Renal cortex interstitium (tissue), 11 donors: Measurements from ENCODE around the gene PPL. TPM values are rescaled to one million over a fixed set of nuclear protein-coding genes. Genes with fewer than 3 reads are reported as not detected.
A peak's percentile ranks its signal among the peaks of the same experiment; 100 is the strongest.

Source experiments
- DNase-seq, 11 donors: peaks; one replicate each; pipeline ENCODE4 v3.0.0-alpha.2; 2013; ENCODE audit warnings: low read depth in 9 of 11, low spot score in 4 of 11; ENCODE audit errors: extremely low read depth in 1 of 11
- polyA plus RNA-seq, 3 donors: library from polyadenylated mRNA; unstranded; fragments of 120-200 nt; gene quantifications; one replicate each; pipeline ENCODE4 v1.2.1, GENCODE V29; 2013; ENCODE audit not compliant: insufficient read length in 3 of 3

The PPL gene
- polyA plus RNA-seq, 3 donors = 23.1 to 30.5 (median 29.3) TPM

DNA sequence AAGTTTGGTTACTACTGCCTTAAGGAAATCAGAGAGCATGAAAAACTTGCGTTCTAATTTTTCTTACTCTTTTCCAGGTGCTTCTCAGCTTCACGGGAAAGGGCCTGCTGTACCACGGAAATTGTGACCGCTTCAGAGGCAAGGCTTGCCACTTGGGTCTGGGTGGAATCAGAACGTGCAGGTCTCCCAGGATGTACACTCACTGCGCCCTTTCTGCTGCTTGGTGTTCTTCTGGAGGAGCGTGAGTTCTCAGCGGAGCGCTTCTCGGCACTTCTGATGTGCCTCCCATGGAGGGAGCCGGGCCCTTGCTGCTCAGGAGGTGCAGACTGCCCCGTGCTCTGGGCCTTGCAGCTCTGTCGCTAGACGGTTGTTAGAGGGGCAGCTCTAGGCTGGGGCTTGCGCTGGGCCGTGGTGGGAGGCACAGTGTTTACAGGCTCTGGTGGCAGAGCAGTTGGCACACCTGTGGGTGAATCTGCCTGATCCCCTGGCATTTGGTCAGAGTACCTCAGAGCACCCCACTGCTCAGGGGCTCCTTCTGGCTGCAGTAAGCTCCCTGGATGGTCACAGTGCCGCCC lies 56.9 kb downstream of the PPL start:
- DNase-seq = no peak

GRCh38 chr16:4879049-4879448 lies 57.9 kb downstream of the PPL start:
- no peak for DNase-seq

- DNase-seq = no peak
Observed at GRCh38 chr16:4877380-4877685, 59.6 kb downstream of the PPL start.

GRCh38 chr16:4876646-4877379 lies 60.1 kb downstream of the PPL start:
- DNase-seq = no peak

- peak in 1 of 11 donors; percentile 8 for DNase-seq
Observed at GRCh38 chr16:4874666-4875065, 62.3 kb downstream of the PPL start.

DNA sequence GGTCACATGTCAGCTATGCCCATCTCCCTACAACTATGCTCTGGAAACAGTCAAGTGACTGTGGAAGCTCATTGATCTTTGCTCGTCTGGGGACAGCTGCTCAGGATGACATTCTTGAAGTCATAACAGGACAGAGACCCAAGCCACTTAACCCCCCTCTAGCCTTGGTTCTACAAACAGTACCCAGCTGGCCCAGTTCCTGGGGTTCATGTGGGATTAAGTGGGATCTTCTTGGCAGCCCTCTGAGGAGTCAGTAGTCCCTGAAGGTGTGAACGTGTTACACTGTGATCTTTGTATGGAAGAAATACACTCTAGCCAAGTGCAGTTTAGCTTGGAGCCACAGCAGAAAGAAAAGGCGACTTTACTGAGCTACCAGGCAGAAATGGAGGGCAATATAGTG lies 63.9 kb downstream of the PPL start:
- no peak for DNase-seq

GRCh38 chr16:4871071-4871470 lies 65.9 kb downstream of the PPL start:
- no peak for DNase-seq

GRCh38 chr16:4870138-4870671 lies 66.7 kb downstream of the PPL start:
- no peak for DNase-seq

GRCh38 chr16:4869147-4869805 lies 67.7 kb downstream of the PPL start:
- DNase-seq = no peak

GRCh38 chr16:4868535-4868934 lies 68.4 kb downstream of the PPL start:
- DNase-seq = no peak

GRCh38 chr16:4868026-4868425 lies 68.9 kb downstream of the PPL start:
- DNase-seq = peak in 3 of 11 donors; percentile 15 to 73 (median 32)

DNA sequence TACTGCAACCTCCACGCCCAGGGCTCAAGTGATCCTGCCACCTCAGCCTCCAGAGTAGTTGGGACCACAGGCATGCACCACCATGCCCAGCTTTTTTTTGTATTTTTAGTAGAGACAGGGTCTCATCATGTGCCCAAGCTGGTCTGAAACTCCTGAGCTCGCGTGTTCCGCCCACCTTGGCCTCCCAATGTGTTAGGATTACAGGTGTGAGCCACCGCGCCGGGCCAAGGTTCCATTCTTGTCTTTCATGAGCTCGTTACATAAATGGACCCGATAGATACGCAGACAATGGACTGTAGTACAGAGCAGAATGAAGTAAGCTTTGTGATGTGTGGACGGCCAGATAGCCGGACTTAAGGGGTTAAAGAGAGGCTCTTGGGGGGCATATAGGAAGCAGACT lies 70.4 kb downstream of the PPL start:
- DNase-seq = no peak

DNA sequence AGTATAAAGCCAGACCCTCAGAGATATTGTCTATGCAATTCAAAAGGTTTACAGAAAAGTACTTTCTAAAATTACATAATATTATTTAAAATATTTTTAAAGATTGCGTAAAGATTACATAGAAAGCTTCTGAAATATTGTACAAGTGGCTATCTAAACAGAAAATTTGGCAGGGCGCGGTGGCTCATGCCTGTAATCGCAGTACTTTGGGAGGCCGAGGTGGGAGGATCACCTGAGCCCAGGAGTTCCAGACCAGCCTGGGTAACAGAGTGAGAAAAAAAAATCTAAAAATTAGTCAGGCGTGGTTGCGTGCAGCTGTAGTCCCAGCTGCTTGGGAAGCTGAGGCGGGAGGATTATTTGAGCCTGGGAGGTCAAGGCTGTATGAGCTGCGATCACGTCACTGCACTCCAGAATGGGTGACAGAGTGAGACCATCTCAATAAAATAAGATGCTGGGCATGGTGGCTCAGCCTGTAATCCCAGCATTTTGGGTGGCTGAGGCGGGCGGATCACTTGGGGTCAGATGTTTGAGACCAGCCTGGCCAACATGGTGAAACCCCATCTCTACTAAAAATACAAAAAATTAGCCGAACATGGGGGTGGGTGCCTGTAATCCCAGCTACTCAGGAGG lies 71.6 kb downstream of the PPL start:
- DNase-seq = no peak

DNA sequence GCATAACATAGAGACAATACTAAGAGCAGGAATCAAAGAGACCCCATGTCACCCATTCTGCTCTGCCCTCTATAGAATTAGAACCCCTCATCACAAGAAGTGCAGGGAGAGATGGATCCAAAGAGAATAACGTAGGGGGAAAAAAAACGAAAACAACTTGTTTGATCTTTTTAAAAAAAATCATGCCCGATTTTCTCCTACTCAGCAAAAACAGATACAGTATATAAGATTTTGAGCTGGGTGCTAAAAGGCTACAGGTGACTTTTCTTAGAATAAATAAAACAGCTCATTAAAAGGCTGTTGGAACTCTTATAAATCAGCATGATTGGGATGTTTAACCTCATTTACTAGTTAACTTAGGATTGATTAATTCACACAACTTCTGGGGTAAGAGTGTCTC lies 72.2 kb downstream of the PPL start:
- no peak for DNase-seq

GRCh38 chr16:4862639-4863038 lies 74.3 kb downstream of the PPL start:
- DNase-seq = no peak

DNA sequence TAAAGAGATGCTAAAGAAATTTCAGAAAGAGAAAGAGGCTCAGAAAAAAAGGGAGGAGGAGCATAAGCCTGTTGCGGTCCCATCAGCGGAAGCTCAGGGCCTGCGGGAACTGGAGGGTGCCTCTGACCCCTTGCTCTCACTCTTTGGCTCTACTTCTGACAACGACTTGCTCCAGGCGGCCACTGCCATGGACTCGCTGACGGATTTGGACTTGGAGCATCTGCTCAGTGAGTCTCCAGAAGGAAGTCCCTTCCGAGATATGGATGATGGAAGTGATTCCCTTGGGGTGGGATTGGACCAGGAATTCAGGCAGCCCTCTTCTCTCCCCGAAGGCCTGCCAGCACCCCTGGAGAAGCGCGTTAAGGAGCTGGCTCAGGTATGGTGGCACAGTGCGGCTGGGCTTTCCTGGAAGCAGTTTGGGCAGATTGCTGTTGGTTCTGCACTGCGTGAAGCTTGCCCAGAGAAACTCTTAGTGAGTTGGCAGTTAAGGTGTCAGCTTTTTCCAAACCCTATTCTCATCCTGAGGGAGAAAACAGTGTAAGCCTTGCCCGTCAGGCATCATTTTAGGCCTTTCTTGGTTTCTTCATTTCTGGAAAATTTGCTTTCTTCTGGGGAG lies 76.1 kb downstream of the PPL start:
- DNase-seq = no peak

DNA sequence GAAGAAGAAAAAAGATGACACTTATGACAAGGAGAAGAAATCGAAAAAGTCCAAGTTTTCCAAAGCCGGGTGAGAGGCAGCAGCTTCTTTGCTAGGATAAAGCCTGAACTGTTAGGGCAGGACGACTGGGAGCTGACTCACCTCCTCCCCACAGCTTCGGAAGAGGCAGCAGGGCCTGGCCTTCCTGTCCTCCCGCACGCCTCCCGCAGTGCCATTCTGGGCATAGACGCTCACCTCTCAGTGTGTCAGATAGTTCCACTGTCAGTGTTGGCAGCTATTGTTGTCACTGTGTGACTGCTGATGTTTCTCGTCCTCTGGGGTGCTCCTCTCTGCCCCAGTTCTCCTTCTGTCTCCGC lies 77.1 kb downstream of the PPL start:
- no peak for DNase-seq

DNA sequence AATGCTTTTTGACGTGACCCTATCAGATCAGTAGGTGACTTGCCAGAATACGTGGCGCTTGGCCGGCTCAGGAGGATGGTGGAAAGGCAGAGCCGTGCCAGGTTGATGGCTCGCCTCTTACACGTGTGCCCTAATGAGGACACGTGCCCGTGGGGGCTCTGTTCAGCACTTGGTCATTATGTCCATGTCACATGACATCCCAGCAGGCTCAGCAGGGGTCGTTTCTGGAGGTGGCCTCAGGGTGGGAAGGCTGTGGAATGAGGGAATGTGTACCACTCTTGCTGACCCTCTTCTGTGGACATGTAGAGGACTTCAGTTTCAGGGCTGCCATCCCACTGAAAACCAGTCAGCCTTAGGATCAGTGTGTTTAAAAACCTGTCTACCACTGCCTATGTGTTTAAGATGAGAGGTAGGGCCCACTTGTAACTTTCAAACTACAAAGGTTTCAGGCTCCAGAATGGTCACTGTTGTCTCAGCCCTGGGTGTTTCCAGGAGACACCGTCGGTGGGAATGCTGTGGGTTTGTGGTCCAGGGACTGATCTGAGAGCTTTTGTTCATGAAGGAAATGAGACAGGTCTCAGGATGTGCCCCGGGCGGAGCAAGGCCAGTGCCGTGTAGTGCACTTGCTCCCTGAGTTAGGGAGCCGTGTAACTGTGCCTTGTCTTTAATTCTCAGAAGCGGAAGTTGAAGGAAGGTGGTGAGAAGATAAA lies 77.6 kb downstream of the PPL start:
- DNase-seq = no peak

- no peak for DNase-seq
Observed at GRCh38 chr16:4855804-4856203, 81.1 kb downstream of the PPL start.
